HG03196 (cell line): ENCODE data around the gene MYO9A.

ENCODE experiments used
- ATAC-seq: cut with Tn5 transposase; IDR thresholded peaks from one replicate; pipeline ENCODE4 v1.9.1; 2021; ENCODE audit not compliant: unreplicated experiment

Gene MYO9A

DNA sequence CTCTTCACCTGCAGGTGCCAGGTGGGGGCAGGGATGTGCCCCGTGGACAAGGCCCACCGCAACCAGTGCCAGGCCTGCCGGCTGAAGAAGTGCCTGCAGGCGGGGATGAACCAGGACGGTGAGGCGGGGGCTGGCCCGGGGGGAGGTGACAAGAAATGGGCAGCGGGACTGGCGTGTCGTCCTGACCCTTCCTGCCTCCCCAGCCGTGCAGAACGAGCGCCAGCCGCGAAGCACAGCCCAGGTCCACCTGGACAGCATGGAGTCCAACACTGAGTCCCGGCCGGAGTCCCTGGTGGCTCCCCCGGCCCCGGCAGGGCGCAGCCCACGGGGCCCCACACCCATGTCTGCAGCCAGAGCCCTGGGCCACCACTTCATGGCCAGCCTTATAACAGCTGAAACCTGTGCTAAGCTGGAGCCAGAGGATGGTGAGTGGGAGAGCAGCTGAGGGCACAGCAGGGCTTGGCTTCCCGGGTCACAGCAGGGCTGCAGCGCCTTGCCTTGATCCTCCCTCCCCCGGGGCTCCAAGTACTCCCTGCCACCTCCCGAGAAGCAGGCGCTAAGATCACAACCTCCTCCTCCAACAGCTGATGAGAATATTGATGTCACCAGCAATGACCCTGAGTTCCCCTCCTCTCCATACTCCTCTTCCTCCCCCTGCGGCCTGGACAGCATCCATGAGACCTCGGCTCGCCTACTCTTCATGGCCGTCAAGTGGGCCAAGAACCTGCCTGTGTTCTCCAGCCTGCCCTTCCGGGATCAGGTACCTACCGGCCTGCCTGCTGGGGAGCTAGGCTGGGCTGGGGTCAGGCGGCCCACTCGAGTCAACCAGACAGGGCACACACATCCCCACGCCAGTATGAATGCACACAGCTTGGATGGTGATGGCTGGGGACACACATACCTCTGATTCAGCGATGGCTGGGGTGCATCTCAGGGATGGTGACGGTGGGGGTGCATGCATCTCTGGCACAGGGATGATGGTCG, 305.9 kb downstream of the MYO9A start:
- no peak for ATAC-seq

DNA sequence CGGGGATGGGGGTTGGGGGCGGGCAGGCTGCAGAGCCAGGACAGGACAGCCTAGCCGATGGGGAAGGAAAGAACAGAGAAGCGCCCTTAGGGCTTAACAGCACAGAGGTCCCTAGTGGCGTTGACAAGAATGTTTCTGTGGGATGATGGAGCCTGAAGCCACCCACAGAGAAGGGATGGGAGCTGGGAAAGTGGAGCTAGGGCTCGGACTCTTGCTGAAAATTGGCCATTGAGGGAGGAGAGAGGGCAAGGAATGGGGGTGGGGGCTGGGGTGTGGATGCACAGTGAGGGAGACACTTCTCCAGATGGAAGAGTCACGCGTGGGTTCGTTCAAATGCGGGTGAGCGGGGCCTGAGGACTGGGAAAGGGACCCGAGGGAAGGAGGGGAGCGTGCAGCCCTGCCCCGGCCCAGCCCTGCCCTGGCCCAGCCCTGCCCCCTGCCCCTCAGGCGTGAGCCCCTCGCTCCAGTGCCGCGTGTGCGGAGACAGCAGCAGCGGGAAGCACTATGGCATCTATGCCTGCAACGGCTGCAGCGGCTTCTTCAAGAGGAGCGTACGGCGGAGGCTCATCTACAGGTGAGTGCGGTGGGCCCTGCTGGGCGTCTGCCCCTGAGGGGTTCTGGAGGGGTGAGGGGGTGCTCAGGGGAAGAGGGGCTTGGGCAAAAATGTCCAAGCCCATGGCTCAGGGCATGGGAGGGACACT, 306.8 kb downstream of the MYO9A start:
- no peak for ATAC-seq

DNA sequence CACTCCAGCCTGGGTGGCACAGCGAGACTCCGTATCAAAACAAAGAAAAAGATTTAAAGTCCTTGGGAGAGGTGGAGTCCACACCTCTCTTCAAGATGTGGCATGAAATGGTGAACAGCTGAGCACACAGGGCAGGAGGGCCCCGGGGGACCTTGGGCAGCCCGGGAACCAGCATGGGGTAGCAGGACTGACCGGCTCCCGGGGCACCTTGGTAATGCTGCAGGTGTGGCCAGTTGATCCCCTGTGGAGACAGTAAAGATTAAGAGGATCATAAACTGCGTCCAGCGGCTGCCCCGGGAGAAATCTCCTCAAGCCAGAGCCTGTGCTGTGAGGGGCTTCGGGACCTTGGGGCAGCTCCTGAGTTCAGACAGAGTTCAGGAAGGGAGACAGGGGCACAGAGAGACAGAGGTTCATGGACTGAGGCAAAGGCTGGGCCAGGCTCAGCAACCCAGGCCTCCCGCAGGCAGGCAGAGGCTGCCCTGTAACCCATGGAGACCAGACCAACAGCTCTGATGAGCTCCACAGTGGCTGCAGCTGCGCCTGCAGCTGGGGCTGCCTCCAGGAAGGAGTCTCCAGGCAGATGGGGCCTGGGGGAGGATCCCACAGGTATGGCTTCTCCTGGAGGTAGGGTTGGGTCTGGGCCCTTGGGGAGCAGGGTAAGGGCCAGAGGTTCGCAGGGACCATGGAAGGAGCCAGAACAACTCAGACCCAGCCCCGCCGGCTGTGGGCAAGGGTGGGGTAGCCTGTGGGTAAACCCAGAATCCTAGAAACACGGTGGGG, 307.5 kb downstream of the MYO9A start, which contains the start of gene NR2E3:
Gene NR2E3, plus strand, starts transcription at position 299 of the 780 bp plus-strand sequence. Its CDS starts 190 bp downstream, at position 489.
- ATAC-seq = no peak

DNA sequence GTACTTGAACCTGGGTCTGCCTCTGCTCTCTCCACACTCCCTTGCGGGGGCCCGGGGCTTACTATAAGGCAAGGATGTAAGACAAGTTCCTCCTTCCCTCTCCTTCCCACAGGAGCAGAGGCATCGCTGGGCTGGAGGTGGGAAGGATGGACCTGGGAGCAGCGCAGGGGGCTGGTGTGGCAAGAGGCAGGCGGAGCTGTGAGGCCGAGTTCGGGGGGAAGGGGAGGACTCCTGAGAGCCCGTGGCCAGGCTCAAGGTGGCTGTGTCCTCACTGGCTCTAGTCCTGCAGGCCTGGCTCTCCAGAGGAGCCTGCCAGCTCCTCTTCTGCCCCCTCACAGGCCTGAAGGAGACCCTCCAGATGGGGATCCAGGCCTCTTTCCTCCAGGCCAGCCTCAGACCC, 308.6 kb downstream of the MYO9A start:
- no peak for ATAC-seq

DNA sequence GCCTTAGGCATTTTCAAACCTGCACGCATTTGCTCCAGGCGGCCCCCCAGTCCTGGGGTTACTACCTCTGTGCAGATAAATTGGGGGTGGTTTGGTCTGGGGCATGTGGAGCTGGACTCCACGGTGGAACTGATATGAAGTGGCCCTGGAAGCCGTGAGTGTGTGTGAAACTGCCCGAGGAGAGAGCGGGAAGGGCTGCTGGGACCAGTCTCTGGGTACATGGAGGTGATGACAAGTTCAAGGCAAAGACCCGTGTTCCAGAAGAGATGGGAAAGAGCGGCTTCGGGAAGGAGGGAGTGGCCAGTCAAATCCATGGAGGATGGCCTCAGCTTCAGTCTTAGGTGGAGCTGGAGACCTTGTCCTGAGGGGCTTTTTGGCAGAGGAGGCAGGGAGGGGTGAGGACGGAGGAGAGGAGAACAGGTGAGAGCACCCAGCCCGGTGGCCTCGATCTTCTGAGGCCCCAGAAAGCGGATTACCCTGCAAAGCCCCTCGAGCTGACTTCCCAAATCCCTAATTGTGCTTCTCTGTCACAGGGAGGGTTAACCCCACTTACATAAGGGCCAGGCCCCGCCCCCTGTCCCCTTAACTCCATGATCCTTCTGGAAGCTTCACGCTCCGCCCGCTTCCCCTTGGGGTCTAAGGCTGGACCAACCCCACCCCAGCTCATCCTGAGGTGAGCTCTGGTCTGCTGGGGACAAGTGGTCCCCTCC, 309.5 kb downstream of the MYO9A start:
- no peak for ATAC-seq

DNA sequence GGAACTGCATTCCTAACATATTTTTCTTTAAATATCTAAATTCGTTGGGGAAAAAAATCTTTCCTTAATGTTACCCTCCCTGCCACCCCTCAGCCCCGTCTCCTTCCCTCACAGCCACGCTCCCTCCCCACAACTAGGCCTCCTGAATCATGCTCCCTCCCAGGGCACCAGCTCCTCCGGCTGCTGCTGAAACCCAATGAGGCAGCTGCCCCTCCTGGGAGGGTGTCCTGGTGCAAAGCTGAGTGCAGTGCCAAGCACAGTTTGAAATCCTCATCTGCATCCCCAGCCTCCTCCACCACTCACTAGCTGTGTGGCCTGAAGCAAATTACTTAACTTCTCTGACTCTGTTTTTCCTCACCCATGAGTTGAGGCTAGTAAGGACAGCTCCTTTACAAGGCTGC, 310.3 kb downstream of the MYO9A start:
- ATAC-seq = no peak

DNA sequence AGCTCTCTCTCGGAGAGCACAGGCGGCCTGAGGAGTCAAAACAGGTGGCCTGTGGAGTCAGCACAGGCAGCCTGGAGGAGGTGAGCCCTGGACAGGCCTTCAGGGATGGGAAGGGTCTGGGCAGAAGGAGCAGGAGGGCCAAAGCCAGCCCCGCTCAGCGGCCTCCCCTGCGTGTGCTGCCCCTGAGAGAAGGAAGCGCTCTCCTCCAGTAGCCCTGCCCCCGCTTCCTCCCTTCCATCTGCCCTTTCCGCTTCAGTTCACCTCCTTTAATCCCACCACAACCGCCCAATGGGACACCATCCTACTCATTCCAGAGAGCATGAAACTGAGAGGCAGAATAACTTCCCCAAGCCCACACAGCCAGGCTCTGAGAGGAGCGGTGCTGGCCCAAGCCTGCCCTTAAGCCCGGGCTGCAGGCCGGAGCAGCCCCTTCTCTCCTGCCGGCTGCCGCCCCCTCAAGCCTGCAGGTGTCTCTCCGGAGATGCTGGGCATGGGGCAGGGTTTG, 310.8 kb downstream of the MYO9A start:
- no peak for ATAC-seq

DNA sequence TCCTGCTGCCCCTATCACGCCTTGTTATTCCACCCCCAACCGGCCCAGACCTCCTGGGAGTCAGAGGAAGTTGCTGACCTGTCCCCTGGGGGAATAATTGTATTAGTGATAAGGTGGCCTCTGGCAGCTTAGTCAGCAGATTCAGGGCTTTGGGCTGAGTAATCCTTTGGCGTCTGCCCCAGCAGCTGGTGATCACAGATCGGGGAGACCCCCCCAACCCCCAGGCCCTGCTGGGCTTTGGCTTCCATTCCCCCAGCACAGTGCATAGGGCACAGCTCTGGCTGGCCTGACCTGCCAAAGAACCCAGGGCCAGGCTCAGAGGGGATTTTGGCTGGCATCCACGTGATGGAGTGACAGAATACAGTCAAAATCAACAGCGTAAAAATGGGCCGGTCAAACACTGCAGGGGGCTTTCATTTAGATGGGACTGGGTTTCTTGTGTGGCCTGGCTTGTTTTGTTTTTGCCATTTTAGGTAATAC, 311.5 kb downstream of the MYO9A start:
- no peak for ATAC-seq

DNA sequence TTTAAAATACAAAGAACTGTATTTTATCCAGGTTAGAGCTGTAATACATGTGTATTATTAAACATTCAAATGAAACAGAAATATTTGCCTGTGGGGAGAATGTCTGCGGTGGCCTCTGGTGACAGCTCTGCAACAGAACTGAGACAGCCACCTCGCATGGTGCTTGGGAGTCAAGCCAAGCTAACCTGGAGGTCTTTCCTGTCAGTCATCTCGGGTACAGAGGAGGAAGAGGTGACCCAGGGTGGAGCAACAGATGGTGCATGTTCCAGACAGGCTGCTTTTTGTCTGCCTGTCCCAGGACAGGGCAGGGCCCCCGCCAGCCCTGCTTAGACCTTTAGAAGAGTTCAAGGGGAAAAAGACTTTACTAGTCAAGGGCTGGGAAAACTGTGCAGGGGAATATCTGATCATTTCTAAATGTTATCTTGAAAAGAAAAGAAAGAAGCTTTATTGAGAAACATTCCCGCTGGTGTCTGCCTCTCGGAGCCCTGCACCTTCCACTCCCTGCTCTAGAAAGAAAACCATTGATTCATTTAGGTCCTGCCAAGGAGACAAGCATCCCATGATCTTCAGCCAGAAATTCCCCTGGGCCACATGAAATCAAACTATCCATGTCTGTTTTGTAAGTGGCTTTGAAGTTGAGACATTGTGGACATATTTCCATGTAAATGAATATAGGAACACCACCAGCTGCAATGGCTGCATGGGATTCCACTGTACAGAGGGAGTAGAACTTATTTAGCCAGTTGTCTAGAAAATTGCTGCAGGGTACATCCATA, 313.1 kb downstream of the MYO9A start:
- ATAC-seq = no peak

DNA sequence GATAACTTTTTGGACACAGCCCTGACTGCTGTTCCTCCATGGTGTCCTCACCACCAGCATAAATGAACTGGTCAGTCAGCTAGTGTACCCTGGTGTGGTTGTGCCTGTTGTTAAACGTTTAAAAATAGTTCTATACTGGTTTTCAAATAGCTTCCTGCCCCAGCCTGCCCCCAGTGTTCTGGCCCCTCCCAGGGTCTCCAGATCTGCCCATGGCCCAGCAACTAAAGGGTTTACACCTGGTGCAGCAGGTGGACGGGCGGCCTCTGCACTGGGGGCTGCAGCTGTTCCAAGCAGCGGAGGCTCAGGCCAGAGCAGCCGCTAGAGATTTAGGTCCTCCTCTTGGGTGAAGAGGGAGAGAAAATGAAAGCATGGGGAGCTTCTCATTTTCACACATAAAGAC, 313.7 kb downstream of the MYO9A start:
- no peak for ATAC-seq

DNA sequence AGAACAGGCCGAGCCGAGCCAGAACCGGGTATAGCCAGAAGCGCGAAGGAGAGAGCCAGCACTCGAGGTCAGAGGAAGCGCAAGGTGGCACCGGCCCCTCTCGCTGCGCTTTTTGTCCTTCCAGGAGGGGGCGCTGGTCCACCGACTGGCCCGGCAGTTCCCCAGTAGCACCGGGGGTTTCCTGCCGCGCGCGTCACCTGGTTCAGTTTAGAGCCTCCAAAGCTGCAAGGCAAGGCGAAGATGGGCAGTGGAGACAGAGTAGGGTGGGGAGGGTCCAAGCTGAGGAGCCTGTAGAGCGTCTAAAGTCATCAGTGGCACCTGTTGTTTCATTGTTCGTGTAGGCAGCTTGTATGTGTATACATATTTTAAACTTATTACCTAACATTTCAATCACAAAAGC, 315.2 kb downstream of the MYO9A start:
- no peak for ATAC-seq

DNA sequence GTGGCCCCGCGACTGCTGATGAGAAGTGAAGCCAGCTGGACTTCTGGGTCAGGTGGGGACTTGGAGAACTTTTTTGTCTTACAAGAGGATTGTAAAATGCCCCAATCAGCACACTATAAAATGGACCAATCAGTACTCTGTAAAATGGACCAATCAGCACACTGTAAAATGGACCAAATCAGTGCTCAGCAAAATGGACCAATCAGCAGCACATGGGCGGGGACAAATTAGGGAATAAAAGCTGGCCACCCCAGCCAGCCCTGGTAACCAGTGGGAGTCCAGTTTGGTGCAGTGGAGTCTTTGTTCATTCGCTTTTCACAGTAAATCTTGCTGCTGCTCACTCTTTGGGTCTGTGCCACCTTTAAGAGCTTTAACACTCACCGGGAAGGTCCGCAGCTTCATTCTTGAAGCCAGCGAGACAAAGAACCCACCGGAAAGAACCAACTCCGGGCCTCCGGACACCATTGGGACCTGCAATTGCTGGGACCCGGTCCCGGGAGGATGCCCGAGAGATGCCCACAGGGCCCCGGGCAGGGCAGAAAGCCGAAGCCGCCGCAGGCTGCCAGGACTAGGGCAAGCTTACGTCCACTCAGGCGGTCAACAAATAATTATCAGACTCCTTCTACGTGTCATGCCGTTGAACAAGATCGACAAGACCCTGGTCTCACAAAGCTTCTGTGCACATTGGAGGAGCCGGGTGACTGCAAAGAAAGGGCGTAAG, 315.9 kb downstream of the MYO9A start:
- ATAC-seq = no peak

DNA sequence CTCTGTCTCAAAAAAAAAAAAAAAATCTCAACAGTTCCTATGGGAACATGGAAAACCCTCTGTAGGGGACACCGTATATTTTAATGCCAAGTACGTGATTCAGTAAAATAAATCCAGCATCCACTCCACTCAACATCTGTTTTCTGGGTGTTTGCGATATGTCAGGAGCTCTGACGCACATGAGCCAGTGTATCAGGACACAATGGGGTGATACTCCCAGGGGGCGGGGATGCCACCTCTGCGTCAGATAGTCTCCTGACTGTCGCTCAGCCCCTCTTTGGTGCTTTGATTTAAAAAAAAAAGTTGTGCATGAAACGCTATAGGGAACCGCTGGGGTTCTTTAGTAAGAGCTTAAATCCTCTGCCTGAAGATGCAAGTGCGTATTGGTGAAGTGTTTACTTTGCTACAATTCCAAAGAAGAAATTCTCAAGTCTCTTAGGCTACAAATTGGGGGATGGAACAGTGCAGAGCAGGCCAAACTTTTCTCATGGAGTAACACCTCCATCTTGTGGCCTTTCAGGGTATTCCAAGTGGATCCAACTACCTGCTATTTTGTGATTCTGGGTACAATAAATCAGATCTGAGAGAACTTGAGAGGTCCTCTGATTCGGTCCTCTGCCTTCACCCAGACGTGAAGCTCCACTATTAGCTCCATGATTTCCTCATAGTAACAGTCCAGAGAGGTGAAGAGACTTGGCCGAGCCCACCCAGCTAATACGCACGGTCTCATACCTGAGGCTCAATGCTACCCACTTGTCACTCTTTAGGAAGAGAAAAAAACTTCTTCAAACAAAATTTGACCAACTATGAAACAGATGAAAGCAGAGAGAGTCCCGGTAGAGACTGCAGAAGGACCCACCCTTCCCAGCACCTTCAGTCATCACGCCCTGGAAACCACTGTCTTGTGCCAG, 316.9 kb downstream of the MYO9A start:
- no peak for ATAC-seq

DNA sequence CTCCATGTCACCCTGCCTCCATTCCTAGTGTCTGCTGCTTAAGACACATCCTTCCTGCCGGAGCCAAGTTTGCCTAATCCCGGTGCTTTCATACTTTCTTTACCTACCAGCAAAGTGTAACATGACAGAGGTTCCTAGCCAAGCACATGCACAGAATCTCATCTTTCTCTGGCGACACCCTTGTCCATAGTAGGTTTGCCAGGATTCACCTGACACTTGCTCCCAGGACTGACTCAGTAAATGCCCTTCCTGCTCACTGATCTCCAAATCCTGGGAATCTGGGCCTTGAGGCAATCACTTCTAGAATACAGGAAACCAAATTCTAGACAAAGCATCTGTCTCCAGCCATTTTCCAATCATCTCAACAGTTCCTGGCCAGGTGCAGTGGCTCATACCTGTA, 317.8 kb downstream of the MYO9A start:
- no peak for ATAC-seq

DNA sequence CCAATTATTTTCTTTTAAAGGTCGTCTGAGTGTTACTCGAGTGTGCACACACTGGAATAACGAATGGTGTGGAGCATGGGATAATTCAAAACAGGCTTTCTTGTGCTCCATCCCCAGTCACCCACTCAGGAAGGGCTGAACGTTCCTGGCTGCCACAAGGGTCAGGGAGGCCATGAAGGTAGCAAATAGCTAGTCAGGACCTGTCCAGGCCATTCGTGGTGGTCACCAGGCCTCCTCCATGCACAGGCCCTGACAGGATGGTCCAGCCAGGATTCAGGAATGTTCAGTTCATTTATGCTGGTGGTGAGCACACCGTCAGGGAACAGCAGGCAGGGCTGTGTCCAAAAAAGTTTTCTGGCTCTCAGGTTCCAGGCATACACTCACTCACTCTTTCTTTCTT, 319.3 kb downstream of the MYO9A start:
- ATAC-seq = no peak

DNA sequence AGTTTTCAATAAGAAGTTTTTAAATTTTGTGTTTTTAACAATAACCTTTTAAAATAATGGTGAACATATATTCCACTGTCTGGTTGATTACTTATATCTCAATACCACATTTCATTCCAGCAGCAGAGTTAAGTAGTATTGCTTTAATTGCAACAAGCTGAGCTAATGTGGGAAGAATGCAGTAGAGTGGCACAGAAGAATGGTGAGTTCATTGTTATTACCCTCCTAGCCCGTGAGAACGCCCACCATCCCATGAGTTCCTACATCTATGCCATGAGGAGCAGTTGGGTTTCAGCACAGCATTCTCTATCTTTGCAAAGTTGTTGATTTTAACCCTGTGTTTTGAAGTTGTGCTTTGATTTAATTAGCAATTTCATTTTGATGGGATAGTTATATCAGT, 325.4 kb downstream of the MYO9A start:
- ATAC-seq = no peak

DNA sequence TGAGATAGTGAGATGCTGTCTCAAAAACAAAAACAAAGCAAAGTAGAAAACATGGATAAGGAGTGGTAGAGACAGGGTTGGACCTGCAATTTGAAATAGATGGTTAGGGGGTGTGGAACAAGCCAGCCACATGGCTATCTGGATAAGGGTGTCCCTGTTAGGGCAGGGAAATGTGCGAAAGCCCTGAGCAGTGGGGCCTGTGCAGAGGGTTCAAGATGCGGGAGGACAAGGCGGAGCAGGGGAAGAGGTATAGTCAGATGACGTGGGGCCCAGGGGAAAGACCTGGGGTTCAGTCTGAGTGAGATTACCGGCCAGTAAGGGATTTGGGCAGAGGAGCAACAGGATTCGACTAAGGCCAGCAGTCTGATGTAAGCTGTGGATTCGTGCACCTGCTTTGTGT, 326.0 kb downstream of the MYO9A start:
- ATAC-seq = no peak

DNA sequence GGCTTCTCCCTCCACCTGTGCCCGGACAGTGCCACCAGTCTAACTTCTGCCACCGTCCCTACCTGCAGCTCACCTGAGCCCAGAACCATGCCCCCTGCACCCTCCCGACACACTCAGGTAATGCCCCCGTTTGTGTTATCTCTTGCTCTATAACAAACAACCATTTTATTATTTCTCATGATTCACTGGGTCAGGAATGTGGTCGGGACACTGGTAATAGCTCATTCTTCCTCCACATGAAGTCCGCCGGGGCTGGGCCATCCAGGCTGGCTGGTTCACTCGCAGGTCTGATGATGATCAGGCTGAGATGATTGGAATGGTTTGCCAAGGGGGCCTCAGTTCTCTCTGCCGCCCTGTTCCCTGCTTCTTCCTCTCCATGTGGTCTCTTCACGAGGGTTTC, 327.9 kb downstream of the MYO9A start:
- no peak for ATAC-seq
